HG02678 (cell line): ENCODE data around the gene RGS8.
A peak's percentile ranks its signal among the peaks of the same experiment; 100 is the strongest.

ENCODE experiments used
- ATAC-seq: cut with Tn5 transposase; IDR thresholded peaks from one replicate; pipeline ENCODE4 v1.9.1; 2021; ENCODE audit warnings: mild to moderate bottlenecking, moderate library complexity; ENCODE audit not compliant: unreplicated experiment

RGS8 gene

DNA sequence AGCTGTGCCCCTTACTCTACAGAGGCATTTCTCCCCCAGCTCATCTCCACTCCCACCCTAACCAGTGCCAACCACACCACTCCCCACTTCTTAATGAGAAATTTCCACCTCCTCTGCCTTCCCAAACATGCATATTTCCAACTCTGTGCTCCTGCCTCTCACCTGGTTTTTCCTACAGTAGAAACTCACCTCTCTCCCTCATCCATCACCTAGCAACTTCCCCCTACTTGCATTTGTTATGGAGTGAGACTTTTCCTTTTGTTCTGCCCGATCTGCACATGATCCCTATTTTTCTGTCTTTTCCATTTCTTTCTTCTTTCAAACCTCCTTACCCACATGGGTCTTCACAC is 11.9 kb downstream of the RGS8 start:
- ATAC-seq = no peak

DNA sequence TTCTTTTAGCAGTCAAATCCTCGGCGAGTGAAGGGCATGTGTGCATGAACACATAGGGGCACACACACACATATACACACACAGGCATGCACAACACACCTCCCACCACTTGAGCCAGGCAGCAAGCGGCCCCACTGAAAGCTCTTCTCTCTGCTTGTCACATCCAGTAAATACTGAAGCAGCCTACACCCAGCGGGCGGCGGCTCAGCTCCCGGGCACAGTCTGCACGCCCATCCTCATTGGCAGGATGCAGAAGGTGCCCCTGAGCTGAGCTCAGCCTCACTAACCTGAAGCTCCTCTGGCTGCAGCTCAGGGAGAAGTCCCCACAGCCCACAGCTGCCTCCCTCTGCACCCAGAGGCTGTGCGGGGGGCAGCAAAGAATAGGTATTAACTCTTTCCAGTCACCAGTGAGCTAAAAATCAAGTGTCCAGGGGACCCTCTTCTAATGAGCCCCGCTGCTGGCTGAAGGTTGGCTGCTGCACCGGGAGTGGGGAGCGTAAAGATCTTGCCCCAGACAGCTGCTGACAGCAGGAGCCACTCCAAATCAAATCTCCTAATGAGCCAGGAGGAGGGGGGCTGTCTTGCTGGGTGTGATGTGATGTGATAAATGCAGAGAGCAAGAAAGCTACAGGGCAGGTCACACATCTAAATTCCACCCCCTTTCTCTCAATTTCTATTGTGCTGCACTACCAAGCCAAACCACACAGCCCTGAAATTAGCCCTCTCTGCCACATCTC is 12.5 kb downstream of the RGS8 start:
- no peak for ATAC-seq

DNA sequence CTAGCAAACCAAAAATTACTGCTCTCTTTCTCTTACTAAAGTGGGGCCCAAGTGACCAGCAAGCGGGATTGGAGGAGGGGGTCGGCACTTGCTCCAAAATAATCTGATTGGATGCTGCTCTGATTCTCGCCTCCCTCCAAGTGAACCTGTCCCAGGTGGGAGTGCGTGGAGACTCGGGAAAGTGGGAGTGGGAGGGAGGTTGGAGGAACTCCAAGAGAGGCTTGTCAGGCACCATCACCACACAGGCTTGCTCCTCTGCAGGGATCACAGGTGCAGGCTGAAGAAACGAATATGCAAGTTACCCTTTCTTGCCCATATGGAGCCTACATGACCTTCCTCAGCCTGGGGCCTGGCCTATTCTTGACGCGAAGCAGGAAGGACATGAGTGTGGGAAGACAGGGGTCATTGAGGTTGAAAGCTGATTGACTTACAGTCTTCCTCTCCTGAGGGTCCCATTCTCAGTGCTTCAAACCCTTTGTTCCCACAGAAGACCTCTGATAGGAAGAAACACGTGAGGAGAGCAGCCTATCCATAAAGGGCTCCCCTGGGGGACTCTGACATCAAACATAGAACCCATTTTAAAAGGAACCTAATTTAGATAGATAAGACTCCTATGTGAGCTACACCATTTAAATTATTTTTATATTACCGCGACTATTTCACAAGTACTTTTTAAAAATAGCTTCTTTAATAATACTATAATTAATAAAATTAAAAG is 14.2 kb downstream of the RGS8 start:
- no peak for ATAC-seq

DNA sequence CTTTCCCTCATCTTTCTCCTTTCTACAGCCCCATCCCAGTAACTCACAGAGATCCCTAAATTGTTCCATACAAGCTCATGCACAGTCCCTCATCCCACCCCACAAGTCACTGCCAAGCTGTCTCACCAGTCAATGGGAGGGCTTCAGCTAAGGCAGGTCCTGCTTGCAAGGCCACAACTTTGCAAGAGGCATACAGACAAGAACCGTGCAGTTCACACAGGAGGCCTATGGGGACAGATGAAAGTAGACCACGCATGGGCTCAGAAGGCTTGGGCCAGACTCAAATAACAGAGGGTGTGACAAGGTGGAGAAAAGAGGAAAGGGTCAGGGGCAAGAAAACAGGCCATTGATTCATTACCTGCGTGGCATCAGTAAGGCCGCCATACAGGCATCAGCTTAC is 15.1 kb downstream of the RGS8 start:
- no peak for ATAC-seq

DNA sequence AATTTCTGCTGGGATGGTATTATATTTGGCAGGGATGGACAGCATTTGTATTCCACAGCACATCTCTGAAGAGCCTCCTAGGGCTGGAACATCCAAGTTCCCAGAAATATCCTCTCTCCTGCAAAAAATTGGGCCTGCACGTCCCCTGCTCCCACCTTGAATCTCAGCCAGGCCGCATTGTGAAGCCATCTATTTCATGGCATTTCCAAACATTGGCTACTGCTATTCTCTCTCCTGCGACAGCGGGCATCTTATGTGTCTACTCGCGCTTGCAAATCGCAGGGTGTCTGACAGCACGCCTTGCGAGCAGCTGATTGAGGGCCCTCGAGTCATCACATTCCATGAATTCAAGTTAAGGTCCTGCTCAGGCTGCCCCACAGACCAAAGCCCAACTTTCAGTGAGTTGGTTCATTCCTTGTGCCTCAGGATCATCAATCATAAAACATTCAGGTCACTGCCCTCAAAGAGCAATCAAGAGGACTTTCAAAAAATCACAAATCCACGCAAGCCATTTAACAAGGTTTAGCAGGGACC is 15.8 kb downstream of the RGS8 start:
- no peak for ATAC-seq

DNA sequence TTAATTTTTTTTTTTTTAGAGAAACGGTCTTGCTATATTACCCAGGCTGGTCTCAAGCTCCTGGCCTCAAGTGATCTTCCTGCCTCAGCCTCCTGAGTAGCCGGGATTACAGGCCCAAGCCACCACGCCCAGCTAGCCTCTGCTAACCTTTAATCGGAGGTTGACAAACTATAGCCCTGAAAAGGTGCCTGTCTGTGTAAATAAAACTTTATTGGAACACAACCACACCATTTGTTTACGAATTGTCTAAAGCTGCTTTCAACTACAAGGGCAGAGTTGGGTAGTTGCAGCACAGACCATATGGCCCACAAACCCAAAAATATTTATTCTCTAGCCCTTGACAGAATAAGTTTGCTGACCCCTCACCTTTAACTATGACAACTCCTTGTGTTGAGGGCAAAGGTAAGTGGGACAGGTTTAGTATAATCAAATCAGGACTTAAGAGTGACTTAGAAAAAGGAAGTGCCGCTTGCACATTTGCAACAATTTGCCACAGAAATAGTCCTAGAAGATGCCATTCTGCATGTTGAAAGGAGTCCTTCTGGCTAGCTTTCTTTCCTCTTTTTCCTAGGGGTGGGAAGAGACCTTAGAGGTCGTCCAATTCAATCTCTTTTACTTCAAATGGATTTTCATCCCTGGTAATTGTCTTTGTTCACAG is 16.4 kb downstream of the RGS8 start:
- no peak for ATAC-seq

DNA sequence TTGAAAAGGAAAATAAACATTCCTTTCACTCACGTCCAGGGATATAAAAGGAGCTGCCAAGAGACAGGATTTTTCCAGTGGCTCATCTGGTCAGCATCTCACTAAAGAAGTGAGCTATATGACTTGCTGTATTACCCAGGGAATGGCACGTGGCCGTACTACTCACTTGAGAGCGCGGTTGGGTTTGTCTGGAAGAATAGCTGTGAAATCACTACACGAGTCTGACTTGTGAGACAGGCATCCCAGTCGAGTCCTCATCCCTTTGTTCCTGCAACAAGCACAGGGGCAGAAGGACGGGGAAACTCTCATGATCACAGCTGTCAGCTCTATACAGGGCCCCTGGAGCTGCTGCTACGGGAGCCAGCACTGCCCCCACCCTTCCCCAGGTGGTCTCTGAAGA is 17.7 kb downstream of the RGS8 start:
- no peak for ATAC-seq

DNA sequence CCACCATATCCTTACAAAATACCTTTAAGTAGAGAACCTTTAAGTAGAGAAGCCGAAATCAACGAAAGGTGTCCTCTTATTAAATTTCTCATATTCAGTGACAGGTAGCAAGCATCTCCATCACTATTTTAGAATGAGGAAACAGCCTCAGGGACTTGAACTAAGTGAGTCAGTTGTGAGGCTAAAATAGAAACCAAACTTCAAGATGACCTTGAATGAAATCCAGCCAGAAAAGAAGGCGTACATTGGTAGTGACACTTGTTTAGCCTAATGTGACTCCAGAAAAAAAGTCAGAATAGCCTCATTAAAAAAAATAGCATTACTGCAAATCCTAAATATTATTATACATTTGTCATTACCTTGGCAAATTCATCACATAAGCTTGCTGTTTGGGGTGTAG is 20.1 kb downstream of the RGS8 start:
- ATAC-seq = no peak

DNA sequence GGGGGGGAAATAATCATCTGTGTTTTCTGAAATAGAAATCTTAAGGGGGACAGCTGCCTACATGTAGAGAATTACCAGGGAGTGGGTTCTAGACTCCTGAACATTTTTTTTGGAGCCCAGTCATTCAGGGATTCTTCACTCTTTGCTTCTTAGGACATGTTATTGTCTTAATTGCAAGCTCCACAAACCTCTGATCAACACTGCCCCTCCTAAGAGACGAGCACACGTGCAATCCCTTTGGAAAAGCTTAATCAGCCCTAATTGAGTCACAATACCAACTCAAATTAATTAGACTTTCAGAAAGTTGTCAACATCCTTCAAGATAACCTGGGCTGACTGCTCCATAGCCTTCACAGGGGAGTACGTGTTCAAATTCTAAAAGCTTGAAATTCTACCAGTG is 21.4 kb downstream of the RGS8 start:
- no peak for ATAC-seq

DNA sequence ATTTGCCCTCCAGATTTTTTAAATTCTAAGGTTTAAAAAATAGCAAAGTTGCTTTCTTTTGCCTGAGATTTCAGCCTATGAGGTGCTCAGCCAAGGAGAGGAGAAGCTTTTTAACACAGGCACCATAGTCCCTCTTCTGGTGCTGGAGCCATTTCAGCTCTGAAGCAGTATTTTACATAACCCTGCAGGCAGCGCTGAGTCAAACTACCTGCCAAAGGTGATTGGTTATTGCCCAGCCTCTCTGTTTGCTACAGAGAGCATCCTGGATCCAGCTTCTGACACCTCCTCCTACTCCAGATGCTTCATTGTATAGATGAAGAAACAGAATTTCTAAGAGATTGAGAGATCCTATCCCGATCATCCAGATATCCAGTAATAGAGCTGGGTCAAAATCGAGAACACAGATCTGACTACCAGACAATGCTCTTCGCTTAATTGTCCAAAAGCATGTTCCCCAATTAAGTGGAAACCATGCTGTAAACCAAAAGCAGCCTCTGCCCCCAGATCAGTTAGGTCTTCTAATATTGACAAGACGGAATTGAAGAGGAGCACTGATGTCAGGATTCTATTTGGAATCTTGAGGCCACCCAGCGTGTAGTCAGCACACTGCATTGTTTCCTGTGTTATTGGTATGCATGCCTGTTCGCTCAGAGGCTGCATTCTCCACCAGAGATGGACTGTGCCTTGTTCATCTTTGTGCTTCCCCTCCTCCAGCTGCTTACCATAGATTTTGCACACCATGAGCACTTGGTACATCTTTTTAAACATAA is 22.1 kb downstream of the RGS8 start:
- no peak for ATAC-seq

DNA sequence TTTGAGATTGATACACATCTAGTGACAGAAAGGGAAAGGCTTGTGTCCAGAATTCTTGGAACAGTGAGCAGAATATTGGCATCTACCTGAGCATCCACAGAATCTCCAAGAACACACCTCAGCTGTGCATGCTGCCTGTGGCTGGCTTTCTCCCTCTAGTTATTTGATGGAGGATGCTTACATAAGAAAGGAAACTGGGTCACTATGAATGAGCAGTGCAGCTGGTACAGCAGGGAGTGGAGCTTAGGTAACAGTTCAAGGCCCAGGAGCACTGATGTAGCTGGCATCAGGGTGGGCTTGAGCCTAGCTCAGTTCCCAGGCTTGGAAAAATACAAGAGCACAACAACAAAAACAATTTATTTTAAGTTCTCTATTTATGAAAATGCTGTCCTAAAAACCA is 26.3 kb downstream of the RGS8 start:
- no peak for ATAC-seq

DNA sequence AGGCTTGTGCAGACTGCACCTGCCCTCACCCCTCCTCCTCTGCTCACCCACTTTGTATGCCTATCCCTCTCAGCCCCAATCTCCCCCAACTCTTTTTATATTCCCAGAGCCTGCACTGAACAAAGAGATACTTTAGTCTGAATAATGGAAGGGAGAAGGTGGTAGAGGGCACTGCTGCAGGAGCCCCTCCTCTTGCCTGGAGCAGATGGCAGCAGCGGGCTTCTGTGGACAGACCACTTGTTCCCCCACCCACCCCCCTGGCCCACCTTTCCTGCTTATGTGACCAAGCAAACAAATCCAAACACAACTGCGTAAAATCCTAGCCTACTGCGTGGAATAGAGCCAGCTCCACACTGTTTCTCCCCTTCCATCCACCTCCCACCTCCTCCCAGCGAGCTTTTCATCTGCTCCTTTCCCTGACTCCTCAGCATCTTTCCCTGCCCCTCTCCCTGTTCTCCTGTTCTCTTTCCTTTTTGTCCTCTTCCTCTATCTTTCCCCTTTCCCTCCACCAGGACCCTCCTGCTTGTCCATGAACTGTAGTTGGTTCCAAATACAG is 27.5 kb downstream of the RGS8 start:
- no peak for ATAC-seq

DNA sequence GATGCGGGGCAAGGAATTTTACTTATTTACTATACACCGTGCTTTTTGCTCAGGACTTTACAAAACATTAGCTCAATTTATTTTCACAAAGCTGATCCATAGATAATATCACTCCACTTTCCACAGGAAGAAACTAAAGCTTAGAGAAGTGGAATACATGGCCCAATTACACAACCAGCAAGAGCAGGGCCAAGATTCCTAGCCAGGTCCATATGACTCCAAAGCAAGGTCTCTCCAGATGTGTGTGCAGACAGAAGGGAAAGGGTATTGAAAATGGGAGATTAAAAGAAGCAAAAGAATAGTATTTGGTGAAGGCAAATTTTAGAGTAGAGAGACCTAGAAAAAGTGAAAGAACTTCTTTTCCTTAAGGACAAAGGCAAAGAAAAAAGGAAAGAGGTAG is 30.4 kb downstream of the RGS8 start:
- ATAC-seq = no peak

DNA sequence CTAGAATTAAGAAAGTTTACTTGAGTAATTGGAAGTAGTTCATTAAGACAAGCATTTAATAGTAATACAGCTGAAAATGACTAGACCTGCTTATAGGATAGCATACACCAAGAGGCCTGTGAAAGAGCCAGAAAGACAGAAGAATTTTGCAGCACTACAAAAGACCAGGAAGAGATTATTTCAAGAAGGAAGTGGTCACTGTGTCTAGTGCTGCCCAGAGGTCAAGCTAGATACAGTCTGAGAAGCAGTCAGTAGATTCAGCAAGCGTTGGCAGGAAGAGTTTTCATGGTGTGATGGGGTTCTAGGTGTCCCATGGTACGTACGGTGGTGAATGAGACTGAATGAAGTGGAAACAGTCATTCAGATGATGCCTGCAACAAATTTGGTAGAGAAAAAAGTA is 31.5 kb downstream of the RGS8 start:
- ATAC-seq = no peak

DNA sequence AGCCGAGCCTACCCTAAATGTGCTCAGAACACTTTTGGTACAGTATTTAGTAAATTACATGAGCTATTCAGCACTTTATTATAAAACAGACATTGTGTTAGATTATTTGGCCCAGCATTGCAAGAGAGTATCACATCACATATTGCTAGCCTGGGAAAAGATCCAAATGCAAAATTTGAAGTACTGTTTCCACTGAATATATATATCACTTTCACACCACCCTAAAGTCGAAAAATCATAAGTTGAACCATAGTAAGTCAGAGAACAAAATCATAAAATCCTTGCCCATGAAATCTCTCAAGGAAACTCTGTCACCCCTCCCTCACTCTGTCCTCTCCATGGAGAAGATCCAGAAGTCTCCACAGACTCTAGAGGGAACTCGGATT is 33.1 kb downstream of the RGS8 start:
- ATAC-seq = no peak

DNA sequence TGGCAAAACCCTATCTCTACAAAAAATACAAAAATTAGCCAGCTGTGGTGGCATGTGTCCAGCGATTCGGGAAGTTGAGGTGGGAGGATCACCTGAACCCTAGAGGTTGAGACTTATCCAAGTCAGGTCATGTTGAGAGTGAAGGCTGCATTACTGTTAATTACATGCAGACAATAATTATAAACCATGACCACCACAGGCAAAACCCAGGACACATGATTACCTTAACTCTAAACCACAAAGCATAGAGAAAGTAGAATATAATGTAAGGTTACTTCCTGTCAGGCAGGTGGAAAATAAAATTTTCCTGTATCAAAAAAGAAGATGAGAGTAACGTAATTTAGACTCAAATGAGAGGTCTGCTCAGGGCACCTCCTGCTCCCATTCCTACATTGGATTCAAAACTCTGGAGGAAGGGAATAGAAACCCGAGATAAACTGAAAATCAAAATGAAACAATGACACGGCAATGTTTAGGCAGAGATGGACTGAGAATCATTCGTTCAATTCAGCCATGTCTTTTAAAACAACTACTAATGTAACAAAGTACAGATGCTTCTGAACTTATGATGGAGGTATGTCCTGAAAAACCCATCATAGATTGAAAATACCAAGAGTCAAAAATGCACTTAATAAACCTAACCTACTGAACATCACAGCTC is 33.6 kb downstream of the RGS8 start:
- ATAC-seq = no peak

DNA sequence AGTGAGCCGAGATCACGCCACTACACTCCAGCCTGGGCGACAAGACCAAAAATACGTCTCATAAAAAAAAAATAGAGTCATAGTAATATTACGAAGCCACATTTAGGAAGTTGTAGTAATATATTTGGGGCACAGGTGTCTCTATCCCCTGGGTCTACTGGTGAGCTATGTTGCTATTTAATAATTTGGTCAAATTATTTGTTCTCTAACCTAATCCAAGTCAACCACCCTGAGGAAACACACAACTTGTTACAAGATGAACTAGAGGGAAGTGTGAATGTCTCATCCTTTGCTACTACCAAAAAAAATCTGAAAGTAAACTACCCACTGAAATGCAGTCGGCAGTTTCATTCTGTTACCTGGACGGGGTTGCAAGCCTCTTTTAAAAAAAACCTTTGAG is 35.3 kb downstream of the RGS8 start:
- peak; percentile 55 for ATAC-seq

DNA sequence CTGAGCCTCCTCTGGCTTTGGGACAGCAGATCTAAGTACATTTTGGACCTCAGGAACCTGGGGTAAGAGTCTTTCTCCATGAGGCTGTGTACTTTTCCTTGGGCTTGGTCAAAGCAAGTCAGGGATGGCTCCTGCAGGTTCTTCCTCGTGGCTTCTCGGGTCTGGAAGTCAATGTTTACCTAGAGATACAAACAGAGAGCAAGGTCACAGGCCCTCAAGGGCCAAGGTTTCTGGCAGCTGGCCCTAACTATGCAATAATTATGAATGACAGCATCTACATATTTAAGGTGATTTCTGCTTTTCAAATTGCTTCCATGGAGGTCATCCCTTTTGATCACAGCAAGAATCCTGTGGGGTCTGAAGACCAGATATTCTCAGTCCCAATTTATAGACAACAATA is 37.6 kb downstream of the RGS8 start:
- no peak for ATAC-seq

DNA sequence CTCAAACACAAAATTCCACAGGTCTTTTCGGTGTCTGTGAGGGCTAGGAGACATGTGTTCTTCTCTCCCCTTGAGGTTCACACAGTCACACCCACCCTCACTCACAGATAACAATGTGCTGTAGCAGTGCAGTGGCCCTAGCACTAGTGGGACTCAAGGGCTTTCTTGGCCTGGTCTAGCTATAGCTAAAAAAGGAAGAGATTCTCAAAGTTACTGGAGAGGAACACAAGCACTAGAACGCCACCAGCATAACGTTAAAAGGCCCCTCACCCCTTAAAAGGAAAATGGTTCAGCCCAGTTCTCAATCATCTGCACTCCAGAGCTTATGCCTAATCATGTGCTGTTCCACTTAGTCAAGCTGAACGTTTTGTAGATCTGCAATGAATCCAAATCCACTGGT is 39.5 kb downstream of the RGS8 start:
- ATAC-seq = no peak

DNA sequence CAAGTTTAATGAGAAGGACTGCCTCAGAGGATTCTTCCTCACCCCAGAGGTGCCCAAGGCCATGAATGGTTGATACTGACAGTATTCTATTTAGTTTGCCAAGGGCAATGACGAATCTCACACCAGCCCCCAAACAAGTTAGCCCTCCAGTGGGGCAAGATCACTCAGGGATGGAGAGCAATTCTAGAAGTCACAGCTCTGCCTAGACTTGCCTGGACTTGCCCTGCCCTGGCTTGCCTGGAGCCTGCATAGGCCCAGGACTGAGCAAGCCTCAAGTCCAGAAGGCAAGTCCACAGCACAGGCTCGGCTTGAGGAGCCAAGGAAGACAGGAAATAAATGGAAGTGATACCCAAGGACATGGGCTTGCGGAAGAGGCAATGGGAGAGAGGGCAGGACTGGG is 40.7 kb downstream of the RGS8 start:
- no peak for ATAC-seq

DNA sequence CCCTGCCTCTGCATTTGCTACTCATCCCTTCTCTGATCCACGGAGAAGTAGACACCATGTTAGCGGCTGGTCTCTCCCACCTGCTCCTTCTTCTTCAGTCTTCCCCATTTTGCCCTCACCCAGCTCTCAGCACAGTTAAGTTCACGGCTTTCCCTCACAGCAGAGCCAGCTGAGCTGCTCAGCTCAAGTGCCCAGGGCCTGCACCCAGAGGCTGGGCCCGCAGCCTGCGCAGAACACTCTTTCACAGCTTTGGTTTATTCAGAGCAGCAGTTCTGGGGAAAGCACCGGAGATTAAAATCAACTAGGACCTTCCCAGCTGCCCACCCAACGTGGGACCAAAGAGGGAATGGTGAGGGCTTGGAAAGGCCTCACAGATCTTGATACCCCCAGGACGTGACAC is 41.9 kb downstream of the RGS8 start:
- no peak for ATAC-seq
